OCI-LY7 (cell line): Measurements from ENCODE around the gene CBFA2T2. TPM values are rescaled to one million over a fixed set of nuclear protein-coding genes. Genes with fewer than 3 reads are reported as not detected.

Source experiments
- BruUV-seq: library from RNA; stranded (reverse); fragments of 400-500 nt; replicated peaks from 2 replicates; lab custom pipeline; 2021; lab: Mats Ljungman, UMichigan
- CTCF ChIA-PET: fragments of 300-600 bp; sonication (Branson Sonifier 250); formaldehyde crosslinking; loops from one replicate; lab custom pipeline; 2022; ENCODE audit warnings: antibody characterized with exemption; ENCODE audit not compliant: unreplicated experiment; lab: Charles Lee
- POLR2A ChIA-PET: fragments of 300-600 bp; sonication (Branson Sonifier 250); formaldehyde crosslinking; loops from one replicate; lab custom pipeline; 2022; ENCODE audit warnings: antibody characterized with exemption; lab: Charles Lee
- DNase-seq: peaks from one replicate; pipeline ENCODE4 v3.0.0-alpha.2; 2015; ENCODE audit warnings: low spot score
- H2AFZ ChIP-seq: fragments of 200-600 bp; sonication (generic), shearing (Covaris generic); 2 replicates; pipeline ENCODE4 v1.6.1; 2014; ENCODE audit warnings: mild to moderate bottlenecking, antibody characterized with exemption, low read length, moderate library complexity
- H3K27ac ChIP-seq: fragments of 200-600 bp; sonication (generic); 2 replicates; pipeline ENCODE4 v1.5.1; 2014; ENCODE audit warnings: mixed run types, low read depth, mild to moderate bottlenecking, moderate library complexity, low read length, inconsistent platforms; ENCODE audit not compliant: poor library complexity, severe bottlenecking
- H3K36me3 ChIP-seq: fragments of 200-600 bp; sonication (generic); 2 replicates; pipeline ENCODE4 v1.6.1; 2014; ENCODE audit warnings: mild to moderate bottlenecking, antibody characterized with exemption, low read length, moderate library complexity, mixed read lengths; ENCODE audit not compliant: insufficient read depth
- H3K4me1 ChIP-seq: fragments of 200-600 bp; sonication (generic); 2 replicates; pipeline ENCODE4 v1.5.1; 2014; ENCODE audit warnings: mild to moderate bottlenecking, low read length; ENCODE audit not compliant: insufficient read depth, poor library complexity, severe bottlenecking
- H3K4me2 ChIP-seq: fragments of 200-600 bp; sonication (generic); 2 replicates; pipeline ENCODE4 v1.6.1; 2014; ENCODE audit warnings: mild to moderate bottlenecking, low read length
- H3K4me3 ChIP-seq: fragments of 200-600 bp; sonication (generic); 2 replicates; pipeline ENCODE4 v1.5.1; 2014; ENCODE audit warnings: mild to moderate bottlenecking, low read depth, low read length; ENCODE audit not compliant: poor library complexity, severe bottlenecking
- H3K79me2 ChIP-seq: fragments of 200-600 bp; sonication (generic); 2 replicates; pipeline ENCODE4 v1.6.1; 2016; ENCODE audit warnings: low read depth, mild to moderate bottlenecking, low read length, moderate library complexity, mixed read lengths; ENCODE audit not compliant: insufficient read depth
- H3K9me2 ChIP-seq: fragments of 200-600 bp; sonication (generic); 2 replicates; pipeline ENCODE4 v1.6.1; 2016; ENCODE audit warnings: mild to moderate bottlenecking, low read length, mixed read lengths; ENCODE audit not compliant: insufficient read depth
- H3K9me3 ChIP-seq: fragments of 200-600 bp; sonication (generic); 2 replicates; pipeline ENCODE4 v1.6.1; 2014; ENCODE audit warnings: mild to moderate bottlenecking, mixed run types, low read length, mixed read lengths
- H4K20me1 ChIP-seq: fragments of 200-600 bp; sonication (generic); 2 replicates; pipeline ENCODE4 v1.6.1; 2014; ENCODE audit warnings: mild to moderate bottlenecking, antibody characterized with exemption, low read length, moderate library complexity, mixed read lengths; ENCODE audit not compliant: insufficient read depth
- CTCF ChIP-seq: fragments of 200-600 bp; sonication (generic); conservative IDR thresholded peaks from 2 replicates; pipeline ENCODE4 v1.5.1; 2014; ENCODE audit warnings: mild to moderate bottlenecking, antibody characterized with exemption, low read length, moderate library complexity, mixed read lengths
- EZH2phosphoT487 ChIP-seq: fragments of 200-600 bp; sonication (generic); IDR thresholded peaks from 2 replicates; pipeline ENCODE4 v1.6.1; 2018; ENCODE audit warnings: low read depth, borderline replicate concordance, mild to moderate bottlenecking, mixed run types, antibody characterized with exemption, low read length, moderate library complexity, mixed read lengths
- intact Hi-C: fragments of 100-400 bp; cut with micrococcal nuclease; formaldehyde crosslinking; loops from one replicate; pipeline ENCODE4 v1.10.0; 2022; ENCODE audit not compliant: unreplicated experiment
- total RNA-seq, 2 experiments: library from RNA; depleted of rRNA in 1 of 2; stranded (reverse); fragments of >200 nt in 1 of 2; shearing (Covaris generic) in 1 of 2; gene quantifications; 2 replicates each; pipeline ENCODE4 v1.2.3, GENCODE V29; 2014 to 2022

CBFA2T2 gene
- total RNA-seq, 2 experiments from 2014 or later: 20.7 to 32.9 TPM

GRCh38 chr20:33684533-33685327, 194.8 kb downstream of the CBFA2T2 start:
- Histone ChIP-seq H3K9me3 (no peaks in the 10 kb centered on the region), H3K4me3 (peak overlapping the region; percentile 90), H3K36me3 (peaks cover 52% of the 10 kb centered on the region), H3K9me2 (no peaks in the 10 kb centered on the region), H3K79me2 (peaks cover 53% of the 10 kb centered on the region), H3K4me2 (peak overlapping the region; percentile 97), H3K4me1 (peaks cover 80% of the 10 kb centered on the region), H2AFZ (no peak overlapping the region), H3K27ac (peak overlapping the region; percentile 94), H4K20me1 (peaks cover 27% of the 10 kb centered on the region)
- ChIA-PET CTCF (interaction anchor here (1.0 to 1.3 kb wide), 3 partner anchors 16 to 241 kb away, joined by 3 to 9 read pairs (median 5); no protein-coding TSS in a partner anchor), POLR2A (interaction anchor here (0.7 to 2.1 kb wide), 9 partner anchors 9 to 240 kb away, joined by 3 to 6 read pairs (median 4); partner anchors contain the start of gene ACTL10)
- BruUV-seq: no TSS peak
- intact Hi-C loops: loop anchor here (1.0 to 10.0 kb wide), 4 partner anchors 18 to 1930 kb away; partner anchors contain the start of genes ACTL10, EIF2S2 and SPAG4
- TF ChIP-seq CTCF (no peak), EZH2phosphoT487 (no peak)
- peak; percentile 74 for DNase-seq

DNA sequence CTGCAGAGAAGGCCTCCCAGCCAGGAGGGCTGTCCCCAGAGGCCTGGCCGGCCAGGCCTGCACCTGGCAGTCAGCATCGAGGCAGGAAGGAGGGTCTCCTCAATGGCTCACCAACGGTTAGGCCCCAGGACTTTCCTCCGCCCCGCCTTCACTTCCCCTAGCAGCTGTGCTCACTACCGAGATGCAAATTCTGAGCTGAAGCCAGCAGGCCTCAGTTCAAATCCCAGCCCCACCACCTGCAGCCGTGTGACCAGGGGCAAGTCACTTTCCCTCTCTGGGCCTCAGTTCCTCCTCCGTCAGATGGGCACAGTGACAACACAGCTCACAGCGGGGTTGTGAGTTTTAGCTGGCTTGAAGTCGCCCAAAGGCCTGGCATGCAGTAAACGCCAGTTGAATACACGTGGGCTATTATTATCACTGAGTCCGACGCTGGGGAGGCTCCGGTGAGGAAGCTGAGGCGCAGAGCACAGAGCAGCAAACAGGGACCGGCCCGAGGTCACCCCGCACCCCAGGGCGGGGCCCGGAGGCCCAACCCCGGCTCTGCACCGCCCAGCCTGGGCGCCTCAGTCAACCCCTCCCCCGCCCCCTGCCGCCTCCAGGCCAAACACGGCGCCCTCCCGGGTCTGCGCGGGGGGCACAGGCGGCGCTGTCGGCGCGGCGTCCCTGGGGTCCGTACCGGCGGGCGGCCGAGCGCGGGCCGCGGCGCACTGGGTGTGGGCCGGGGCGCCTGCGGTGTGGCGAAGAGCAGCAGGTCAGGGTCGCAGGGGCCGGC, 195.6 kb downstream of the CBFA2T2 start:
- Histone ChIP-seq H3K4me3 (peak overlapping the region; percentile 90), H3K79me2 (peaks cover 47% of the 10 kb centered on the region), H3K27ac (peak overlapping the region; percentile 94), H3K36me3 (peaks cover 44% of the 10 kb centered on the region), H2AFZ (no peak overlapping the region), H3K9me2 (no peaks in the 10 kb centered on the region), H3K4me2 (peak overlapping the region; percentile 97), H3K4me1 (peaks cover 79% of the 10 kb centered on the region), H3K9me3 (no peaks in the 10 kb centered on the region), H4K20me1 (peaks cover 23% of the 10 kb centered on the region)
- intact Hi-C loops: loop anchor here (1.0 to 10.0 kb wide), 6 partner anchors 19 to 1929 kb away; partner anchors contain the start of genes ACTL10, EIF2S2, SPAG4 and ZNF341
- no peak for TF ChIP-seq EZH2phosphoT487
- TF ChIP-seq CTCF: no peak
- ChIA-PET POLR2A (interaction anchor here (0.6 to 2.1 kb wide), 9 partner anchors 8 to 117 kb away, joined by 3 to 6 read pairs (median 4); partner anchors contain the start of gene ACTL10), CTCF (interaction anchor here (0.7 to 1.3 kb wide), 4 partner anchors 17 to 555 kb away, joined by 3 to 9 read pairs (median 4); no protein-coding TSS in a partner anchor)
- peak; percentile 98 for DNase-seq
- no TSS peak for BruUV-seq
